K562 (cell line): Measurements from ENCODE around the gene TMEM225B. TPM values are rescaled to one million over a fixed set of nuclear protein-coding genes. Genes with fewer than 3 reads are reported as not detected.

Experiments
- DDX20 ChIP-seq: fragments of 450-650 bp; IDR thresholded peaks from 2 replicates; pipeline ENCODE4 v1.6.1; 2016; ENCODE audit warnings: missing genetic modification characterization, low read depth, mild to moderate bottlenecking, missing compliant biosample characterization, moderate library complexity
- ELF1 ChIP-seq: fragments of 200-800 bp; sonication (Bioruptor generic); IDR thresholded peaks from 2 replicates; pipeline ENCODE4 v1.6.1; 2016; ENCODE audit warnings: missing genetic modification characterization, missing compliant biosample characterization
- FOXK2 ChIP-seq, 2 experiments: fragments of 450-650 bp; IDR thresholded peaks in 1 of 2; conservative IDR thresholded peaks in 1 of 2; 2 replicates each; pipeline ENCODE4 v1.6.1; 2016; ENCODE audit warnings: low read depth in 2 of 2, mild to moderate bottlenecking in 1 of 2
- KDM2B ChIP-seq: fragments of 250-450 bp; sonication (Bioruptor Pico); IDR thresholded peaks from 2 replicates; pipeline ENCODE4 v1.8.0; 2021; ENCODE audit warnings: mild to moderate bottlenecking, moderate library complexity
- MAFK ChIP-seq: IDR thresholded peaks from 2 replicates; pipeline ENCODE4 v1.6.1; 2011; ENCODE audit warnings: low read length, improper control_type of control experiment
- NFYB ChIP-seq: IDR thresholded peaks from 2 replicates; pipeline ENCODE4 v1.6.1; 2011; ENCODE audit warnings: mild to moderate bottlenecking, moderate library complexity; ENCODE audit not compliant: insufficient read length; ENCODE audit errors: extremely low read depth
- PHB2 ChIP-seq: fragments of 450-650 bp; IDR thresholded peaks from 2 replicates; pipeline ENCODE4 v1.6.1; 2017; ENCODE audit warnings: low read depth
- PHF20 ChIP-seq: fragments of 450-650 bp; IDR thresholded peaks from 2 replicates; pipeline ENCODE4 v1.6.1; 2018; ENCODE audit not compliant: partially characterized antibody
- RAD51 ChIP-seq: fragments of 450-650 bp; IDR thresholded peaks from 2 replicates; pipeline ENCODE4 v1.7.1; 2016; ENCODE audit warnings: low read depth, mild to moderate bottlenecking, borderline replicate concordance
- RHOXF2B ChIP-seq: fragments of 250-450 bp; sonication (Bioruptor Pico); conservative IDR thresholded peaks from 2 replicates; pipeline ENCODE4 v1.5.1; 2021
- SIN3B ChIP-seq: fragments of 450-650 bp; IDR thresholded peaks from 2 replicates; pipeline ENCODE4 v1.6.1; 2017; ENCODE audit warnings: low read depth, mild to moderate bottlenecking, moderate library complexity
- SMARCE1 ChIP-seq: fragments of 450-650 bp; IDR thresholded peaks from 2 replicates; pipeline ENCODE4 v1.7.1; 2016; ENCODE audit warnings: mild to moderate bottlenecking
- ZBTB7A ChIP-seq: IDR thresholded peaks from 2 replicates; pipeline ENCODE4 v1.6.1; 2011; ENCODE audit warnings: low read depth, mild to moderate bottlenecking, low read length, moderate library complexity, borderline replicate concordance; ENCODE audit not compliant: control insufficient read depth
- ZFX ChIP-seq: sonication (generic); formaldehyde crosslinking; IDR thresholded peaks from 2 replicates; pipeline ENCODE4 v1.8.0; 2022; ENCODE audit warnings: mild to moderate bottlenecking, missing genetic modification reagents, moderate library complexity
- ZNF695 ChIP-seq: fragments of 450-650 bp; formaldehyde crosslinking; IDR thresholded peaks from 2 replicates; pipeline ENCODE4 v1.4.0; 2020; ENCODE audit warnings: mild to moderate bottlenecking, moderate library complexity
- polyA plus RNA-seq, 8 experiments: library from polyadenylated mRNA; depleted of rRNA in 4 of 8; stranded (reverse) in 5 of 8; unstranded in 3 of 8; fragments of >200 nt; fragmentation: Nextera tagmentation in 2 of 8; fragmentation: Illumina TruSeq in 1 of 8; extraction: Ambion mirVana in 2 of 8; extraction: Trizol in 1 of 8; gene quantifications; 2 replicates each; pipeline versions ENCODE4 v1.2.1 to v1.2.3, GENCODE V29; 2011 to 2014; ENCODE audit warnings: inconsistent platforms in 1 of 8, missing spikeins in 1 of 8
- total RNA-seq, 7 experiments: library from RNA; depleted of rRNA in 6 of 7; stranded (reverse); fragments of >200 nt in 6 of 7; fragmentation: Illumina TruSeq in 2 of 7; extraction: Trizol in 2 of 7; gene quantifications; 2 replicates each; pipeline versions ENCODE4 v1.2.1 to v1.2.3, GENCODE V29; 2011 to 2021; ENCODE audit warnings: low replicate concordance in 1 of 7
- TF ChIP-seq, protein P1 (sequence below): fragments of 450-650 bp; IDR thresholded peaks from 2 replicates; pipeline ENCODE4 v1.6.1; 2016
- TF ChIP-seq, protein P2 (sequence below): fragments of 150-350 bp; conservative IDR thresholded peaks from 2 replicates; pipeline ENCODE4 v1.6.1; 2014; ENCODE audit warnings: low read length
- TF ChIP-seq, protein P3 (sequence below): fragments of 450-650 bp; IDR thresholded peaks from 2 replicates; pipeline ENCODE4 v1.6.1; 2017; ENCODE audit warnings: antibody characterized with exemption, mild to moderate bottlenecking
- TF ChIP-seq, protein P4 (sequence below): fragments of 450-650 bp; formaldehyde crosslinking; IDR thresholded peaks from 2 replicates; pipeline ENCODE4 v1.4.0; 2022; ENCODE audit warnings: missing genetic modification characterization

The TMEM225B gene
- total and polyA plus RNA-seq, 9 of the 15 experiments (the other 6 are each of a cell fraction or from before 2014, with no cell fraction given), result 0.08 to 0.73 (median 0.56) TPM

DNA sequence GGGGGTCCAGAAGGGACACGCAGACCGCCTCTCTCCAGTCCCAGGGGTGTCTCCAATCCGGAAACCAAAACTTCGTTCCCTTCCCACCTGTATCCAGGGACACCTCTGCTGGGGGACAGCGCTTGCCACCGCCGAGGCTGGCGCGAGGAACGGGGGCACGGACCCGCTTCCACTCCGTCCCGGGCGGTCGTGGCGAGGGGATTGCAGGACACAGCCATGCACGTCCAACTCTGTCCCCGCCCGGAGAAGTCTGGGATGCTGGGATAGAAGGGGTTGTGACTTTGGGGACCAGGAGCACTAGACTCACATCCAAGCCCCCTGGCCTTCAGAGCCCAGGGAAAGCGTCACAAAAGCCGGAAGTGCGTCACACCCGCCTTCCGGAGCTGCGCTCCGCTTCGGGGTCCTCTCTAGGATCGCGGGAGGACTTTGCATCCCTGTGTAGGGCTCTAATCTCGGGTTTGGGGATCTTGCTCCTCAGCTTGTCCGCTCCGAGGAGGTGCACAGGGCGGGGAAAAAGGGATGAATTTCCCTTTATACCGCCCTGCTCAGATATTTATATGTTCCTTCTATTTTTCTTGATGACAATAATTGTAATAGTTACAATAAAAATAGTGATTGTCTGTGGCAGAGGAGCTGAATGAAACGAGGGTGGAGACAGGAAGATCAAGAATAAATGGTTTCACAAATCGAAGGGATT, 46.2 kb upstream of the TMEM225B start, which contains the start of gene FAM200A (continued):
- peak; percentile 90 for TF ChIP-seq ELF1
- TF ChIP-seq PHB2, result 0 out of 2 replicates have a peak, but pooled peaks have one; percentile 7
- TF ChIP-seq, protein P1, sequence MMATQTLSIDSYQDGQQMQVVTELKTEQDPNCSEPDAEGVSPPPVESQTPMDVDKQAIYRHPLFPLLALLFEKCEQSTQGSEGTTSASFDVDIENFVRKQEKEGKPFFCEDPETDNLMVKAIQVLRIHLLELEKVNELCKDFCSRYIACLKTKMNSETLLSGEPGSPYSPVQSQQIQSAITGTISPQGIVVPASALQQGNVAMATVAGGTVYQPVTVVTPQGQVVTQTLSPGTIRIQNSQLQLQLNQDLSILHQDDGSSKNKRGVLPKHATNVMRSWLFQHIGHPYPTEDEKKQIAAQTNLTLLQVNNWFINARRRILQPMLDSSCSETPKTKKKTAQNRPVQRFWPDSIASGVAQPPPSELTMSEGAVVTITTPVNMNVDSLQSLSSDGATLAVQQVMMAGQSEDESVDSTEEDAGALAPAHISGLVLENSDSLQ, result peak; percentile 52; the same call in 1 of the 2 replicates
- peak; percentile 49; the same call in 1 of the 2 replicates for TF ChIP-seq ZFX
- TF ChIP-seq DDX20 (tag), result no peak
- TF ChIP-seq RHOXF2B (CRISPR knock-in tag), result no peak
- TF ChIP-seq, protein P2, sequence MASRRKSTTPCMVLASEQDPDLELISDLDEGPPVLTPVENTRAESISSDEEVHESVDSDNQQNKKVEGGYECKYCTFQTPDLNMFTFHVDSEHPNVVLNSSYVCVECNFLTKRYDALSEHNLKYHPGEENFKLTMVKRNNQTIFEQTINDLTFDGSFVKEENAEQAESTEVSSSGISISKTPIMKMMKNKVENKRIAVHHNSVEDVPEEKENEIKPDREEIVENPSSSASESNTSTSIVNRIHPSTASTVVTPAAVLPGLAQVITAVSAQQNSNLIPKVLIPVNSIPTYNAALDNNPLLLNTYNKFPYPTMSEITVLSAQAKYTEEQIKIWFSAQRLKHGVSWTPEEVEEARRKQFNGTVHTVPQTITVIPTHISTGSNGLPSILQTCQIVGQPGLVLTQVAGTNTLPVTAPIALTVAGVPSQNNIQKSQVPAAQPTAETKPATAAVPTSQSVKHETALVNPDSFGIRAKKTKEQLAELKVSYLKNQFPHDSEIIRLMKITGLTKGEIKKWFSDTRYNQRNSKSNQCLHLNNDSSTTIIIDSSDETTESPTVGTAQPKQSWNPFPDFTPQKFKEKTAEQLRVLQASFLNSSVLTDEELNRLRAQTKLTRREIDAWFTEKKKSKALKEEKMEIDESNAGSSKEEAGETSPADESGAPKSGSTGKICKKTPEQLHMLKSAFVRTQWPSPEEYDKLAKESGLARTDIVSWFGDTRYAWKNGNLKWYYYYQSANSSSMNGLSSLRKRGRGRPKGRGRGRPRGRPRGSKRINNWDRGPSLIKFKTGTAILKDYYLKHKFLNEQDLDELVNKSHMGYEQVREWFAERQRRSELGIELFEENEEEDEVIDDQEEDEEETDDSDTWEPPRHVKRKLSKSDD, result peak; percentile 45; the same call in 1 of the 2 replicates
- no peak for TF ChIP-seq NFYB
- TF ChIP-seq RAD51, result no peak; the same call in 1 of the 2 replicates
- TF ChIP-seq FOXK2 (conservative IDR thresholded peaks at IDR 0.05 in 1 of 2, IDR thresholded peaks at IDR 0.05 in 1 of 2; ENCODE audit: low read depth in 2 of 2), result 0 out of 4 replicates have a peak, but pooled peaks have one; percentile 32 to 49
- peak; percentile 90; the same call in 1 of the 2 replicates for TF ChIP-seq SIN3B
- TF ChIP-seq, protein P3, sequence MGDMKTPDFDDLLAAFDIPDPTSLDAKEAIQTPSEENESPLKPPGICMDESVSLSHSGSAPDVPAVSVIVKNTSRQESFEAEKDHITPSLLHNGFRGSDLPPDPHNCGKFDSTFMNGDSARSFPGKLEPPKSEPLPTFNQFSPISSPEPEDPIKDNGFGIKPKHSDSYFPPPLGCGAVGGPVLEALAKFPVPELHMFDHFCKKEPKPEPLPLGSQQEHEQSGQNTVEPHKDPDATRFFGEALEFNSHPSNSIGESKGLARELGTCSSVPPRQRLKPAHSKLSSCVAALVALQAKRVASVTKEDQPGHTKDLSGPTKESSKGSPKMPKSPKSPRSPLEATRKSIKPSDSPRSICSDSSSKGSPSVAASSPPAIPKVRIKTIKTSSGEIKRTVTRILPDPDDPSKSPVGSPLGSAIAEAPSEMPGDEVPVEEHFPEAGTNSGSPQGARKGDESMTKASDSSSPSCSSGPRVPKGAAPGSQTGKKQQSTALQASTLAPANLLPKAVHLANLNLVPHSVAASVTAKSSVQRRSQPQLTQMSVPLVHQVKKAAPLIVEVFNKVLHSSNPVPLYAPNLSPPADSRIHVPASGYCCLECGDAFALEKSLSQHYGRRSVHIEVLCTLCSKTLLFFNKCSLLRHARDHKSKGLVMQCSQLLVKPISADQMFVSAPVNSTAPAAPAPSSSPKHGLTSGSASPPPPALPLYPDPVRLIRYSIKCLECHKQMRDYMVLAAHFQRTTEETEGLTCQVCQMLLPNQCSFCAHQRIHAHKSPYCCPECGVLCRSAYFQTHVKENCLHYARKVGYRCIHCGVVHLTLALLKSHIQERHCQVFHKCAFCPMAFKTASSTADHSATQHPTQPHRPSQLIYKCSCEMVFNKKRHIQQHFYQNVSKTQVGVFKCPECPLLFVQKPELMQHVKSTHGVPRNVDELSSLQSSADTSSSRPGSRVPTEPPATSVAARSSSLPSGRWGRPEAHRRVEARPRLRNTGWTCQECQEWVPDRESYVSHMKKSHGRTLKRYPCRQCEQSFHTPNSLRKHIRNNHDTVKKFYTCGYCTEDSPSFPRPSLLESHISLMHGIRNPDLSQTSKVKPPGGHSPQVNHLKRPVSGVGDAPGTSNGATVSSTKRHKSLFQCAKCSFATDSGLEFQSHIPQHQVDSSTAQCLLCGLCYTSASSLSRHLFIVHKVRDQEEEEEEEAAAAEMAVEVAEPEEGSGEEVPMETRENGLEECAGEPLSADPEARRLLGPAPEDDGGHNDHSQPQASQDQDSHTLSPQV, result no peak
- TF ChIP-seq MAFK, result no peak
- TF ChIP-seq, protein P4, sequence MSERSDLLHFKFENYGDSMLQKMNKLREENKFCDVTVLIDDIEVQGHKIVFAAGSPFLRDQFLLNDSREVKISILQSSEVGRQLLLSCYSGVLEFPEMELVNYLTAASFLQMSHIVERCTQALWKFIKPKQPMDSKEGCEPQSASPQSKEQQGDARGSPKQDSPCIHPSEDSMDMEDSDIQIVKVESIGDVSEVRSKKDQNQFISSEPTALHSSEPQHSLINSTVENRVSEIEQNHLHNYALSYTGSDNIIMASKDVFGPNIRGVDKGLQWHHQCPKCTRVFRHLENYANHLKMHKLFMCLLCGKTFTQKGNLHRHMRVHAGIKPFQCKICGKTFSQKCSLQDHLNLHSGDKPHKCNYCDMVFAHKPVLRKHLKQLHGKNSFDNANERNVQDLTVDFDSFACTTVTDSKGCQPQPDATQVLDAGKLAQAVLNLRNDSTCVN, result peak; percentile 32; the same call in 1 of the 2 replicates
- no peak for TF ChIP-seq ZNF695 (CRISPR knock-in tag)
- no peak; the same call in 1 of the 2 replicates for TF ChIP-seq ZBTB7A
- TF ChIP-seq KDM2B (CRISPR knock-in tag), result 0 out of 2 replicates have a peak, but pooled peaks have one; percentile 81
- peak; percentile 92 for TF ChIP-seq PHF20
- peak; percentile 40; the same call in 1 of the 2 replicates for TF ChIP-seq SMARCE1
